HL-60 (cell line): ENCODE results near the gene ROS1.

Experiments
- DNase-seq, 2 experiments: peaks; one replicate each; pipeline ENCODE4 v3.0.0-alpha.2; 2010 to 2020; ENCODE audit warnings: low read depth in 1 of 2, low spot score in 1 of 2
- H3K27ac ChIP-seq: fragments of 250-450 bp; sonication (Bioruptor Pico); replicated peaks from 2 replicates; pipeline ENCODE4 v1.5.1; 2020; ENCODE audit warnings: mild to moderate bottlenecking, moderate library complexity
- H3K27me3 ChIP-seq: fragments of 250-450 bp; sonication (Bioruptor Pico); 2 replicates; pipeline ENCODE4 v1.5.1; 2021; ENCODE audit warnings: mild to moderate bottlenecking, moderate library complexity; ENCODE audit not compliant: insufficient read depth, poor library complexity, severe bottlenecking
- H3K4me3 ChIP-seq: replicated peaks from 2 replicates; pipeline ENCODE4 v1.5.1; 2011; ENCODE audit warnings: mild to moderate bottlenecking, control low read depth, low read length; ENCODE audit not compliant: insufficient read depth
- CTCF ChIP-seq: IDR thresholded peaks from one replicate; pipeline ENCODE4 v1.5.1; 2011; ENCODE audit warnings: low read length, control low read depth, inconsistent platforms; ENCODE audit not compliant: insufficient read depth
- GABPA ChIP-seq: IDR thresholded peaks from 2 replicates; pipeline ENCODE4 v1.6.1; 2012; ENCODE audit warnings: low read depth
- POLR2AphosphoS5 ChIP-seq: IDR thresholded peaks from 2 replicates; pipeline ENCODE4 v1.6.1; 2012; ENCODE audit warnings: low read depth
- REST ChIP-seq: IDR thresholded peaks from 2 replicates; pipeline ENCODE4 v1.6.1; 2012; ENCODE audit warnings: low read depth; ENCODE audit not compliant: insufficient replicate concordance
- SPI1 ChIP-seq: IDR thresholded peaks from 2 replicates; pipeline ENCODE4 v1.6.1; 2012; ENCODE audit warnings: low read depth, mild to moderate bottlenecking, borderline replicate concordance

The ROS1 gene

GRCh38 chr6:117465691-117466090 is 39.9 kb upstream of the ROS1 start:
- no peak for DNase-seq
- H3K27ac ChIP-seq: no peak overlapping the region

DNA sequence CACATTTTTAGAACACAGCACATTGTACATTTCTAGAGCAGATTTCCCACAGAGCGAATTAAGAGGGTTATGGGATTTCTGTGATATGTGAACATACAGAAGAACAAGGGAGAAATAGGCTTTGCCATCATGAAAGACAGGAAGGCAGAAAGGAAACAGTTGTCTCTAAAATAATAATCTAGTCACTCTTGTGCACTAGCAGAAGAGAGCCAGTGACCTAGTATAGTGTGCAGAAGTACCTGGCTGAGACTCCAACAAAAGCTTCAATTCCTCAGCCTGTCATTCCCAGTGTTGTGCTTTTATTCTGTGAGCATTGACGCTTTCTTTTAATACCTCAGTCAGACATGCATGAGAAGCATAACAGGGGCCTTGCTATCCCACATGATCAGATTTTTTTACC is 39.0 kb upstream of the ROS1 start:
- Histone ChIP-seq H3K27me3 (no peaks in the 10 kb centered on the region), H3K27ac (no peak overlapping the region), H3K4me3 (no peak overlapping the region)
- no peak for DNase-seq
- TF ChIP-seq REST: no peak
- TF ChIP-seq CTCF: no peak
- TF ChIP-seq GABPA: no peak
- TF ChIP-seq POLR2AphosphoS5: no peak
- TF ChIP-seq SPI1: no peak

More at GRCh38 chr6:117465691-117466090, 39.9 kb upstream of the ROS1 start:
- no peak for TF ChIP-seq GABPA
- TF ChIP-seq POLR2AphosphoS5: no peak
- peak; percentile 39; the same call in 1 of the 2 replicates for TF ChIP-seq SPI1
- TF ChIP-seq REST: no peak
- Histone ChIP-seq H3K4me3 (no peak overlapping the region), H3K27me3 (no peaks in the 10 kb centered on the region)

GRCh38 chr6:117463762-117464665 is 38.3 kb upstream of the ROS1 start:
- no peak for DNase-seq
- no peak for TF ChIP-seq POLR2AphosphoS5
- no peak for TF ChIP-seq GABPA
- TF ChIP-seq REST: no peak
- TF ChIP-seq CTCF: no peak
- no peak for TF ChIP-seq SPI1
- Histone ChIP-seq H3K4me3 (no peak overlapping the region), H3K27me3 (no peaks in the 10 kb centered on the region), H3K27ac (no peak overlapping the region)
